HFF-Myc (cell line): ENCODE data around the gene CLEC16A.

Experiments
- DNase-seq: peaks from one replicate; pipeline ENCODE4 v3.0.0-alpha.2; 2011; ENCODE audit warnings: low read depth; ENCODE audit errors: extremely low read depth
- H3K4me3 ChIP-seq: replicated peaks from 2 replicates; pipeline ENCODE4 v1.5.1; 2011; ENCODE audit warnings: low read depth, mild to moderate bottlenecking, control low read depth, low read length
- TF ChIP-seq, protein P1 (sequence below): IDR thresholded peaks from 2 replicates; pipeline ENCODE4 v1.5.1; 2012; ENCODE audit warnings: mild to moderate bottlenecking, low read depth, low read length, control low read depth; ENCODE audit errors: missing control alignments

The CLEC16A gene

DNA sequence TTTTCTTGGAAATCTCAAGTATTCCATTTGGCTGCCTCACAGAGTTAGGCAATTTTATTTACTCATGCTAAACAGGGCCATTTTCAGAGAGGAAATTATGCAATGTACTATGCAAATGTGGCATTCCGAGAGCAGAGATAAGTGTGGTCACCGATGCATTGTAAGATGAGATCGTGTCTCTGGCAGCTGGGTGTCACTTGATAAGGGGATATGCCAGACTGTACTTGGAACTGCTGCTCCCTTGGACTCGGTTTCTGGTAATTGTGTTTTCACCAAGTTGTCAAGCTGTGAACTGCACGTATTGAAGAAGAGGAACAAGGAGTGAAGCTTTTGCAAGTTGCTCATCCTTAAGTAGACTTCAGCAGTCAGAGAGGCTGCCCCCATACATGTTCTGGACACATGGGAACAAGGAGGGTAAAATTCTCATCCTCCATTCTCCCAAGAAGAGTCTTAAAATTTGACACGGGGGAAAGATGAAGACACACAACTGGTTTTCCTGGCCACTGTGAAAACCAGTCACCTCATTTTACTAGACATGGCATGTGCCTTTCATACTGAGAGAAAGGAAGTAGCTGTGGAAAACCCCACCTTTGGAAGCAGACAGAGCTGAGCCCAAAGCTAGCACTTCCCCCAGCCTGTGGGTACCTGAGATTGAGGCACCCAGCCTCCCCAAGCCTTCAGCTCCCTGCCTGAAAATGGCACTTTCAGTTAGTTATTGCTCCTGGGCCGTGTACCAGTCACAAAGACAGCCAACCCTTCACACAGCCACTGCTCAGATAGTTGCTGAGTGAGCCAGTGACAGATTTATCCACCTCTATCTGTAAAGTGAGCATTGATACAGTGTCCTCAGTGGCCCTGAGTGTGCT lies 160.9 kb downstream of the CLEC16A start:
- no peak overlapping the region for H3K4me3 ChIP-seq
- DNase-seq: peak; percentile 73
- TF ChIP-seq, protein P1, sequence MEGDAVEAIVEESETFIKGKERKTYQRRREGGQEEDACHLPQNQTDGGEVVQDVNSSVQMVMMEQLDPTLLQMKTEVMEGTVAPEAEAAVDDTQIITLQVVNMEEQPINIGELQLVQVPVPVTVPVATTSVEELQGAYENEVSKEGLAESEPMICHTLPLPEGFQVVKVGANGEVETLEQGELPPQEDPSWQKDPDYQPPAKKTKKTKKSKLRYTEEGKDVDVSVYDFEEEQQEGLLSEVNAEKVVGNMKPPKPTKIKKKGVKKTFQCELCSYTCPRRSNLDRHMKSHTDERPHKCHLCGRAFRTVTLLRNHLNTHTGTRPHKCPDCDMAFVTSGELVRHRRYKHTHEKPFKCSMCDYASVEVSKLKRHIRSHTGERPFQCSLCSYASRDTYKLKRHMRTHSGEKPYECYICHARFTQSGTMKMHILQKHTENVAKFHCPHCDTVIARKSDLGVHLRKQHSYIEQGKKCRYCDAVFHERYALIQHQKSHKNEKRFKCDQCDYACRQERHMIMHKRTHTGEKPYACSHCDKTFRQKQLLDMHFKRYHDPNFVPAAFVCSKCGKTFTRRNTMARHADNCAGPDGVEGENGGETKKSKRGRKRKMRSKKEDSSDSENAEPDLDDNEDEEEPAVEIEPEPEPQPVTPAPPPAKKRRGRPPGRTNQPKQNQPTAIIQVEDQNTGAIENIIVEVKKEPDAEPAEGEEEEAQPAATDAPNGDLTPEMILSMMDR: no peak

DNA sequence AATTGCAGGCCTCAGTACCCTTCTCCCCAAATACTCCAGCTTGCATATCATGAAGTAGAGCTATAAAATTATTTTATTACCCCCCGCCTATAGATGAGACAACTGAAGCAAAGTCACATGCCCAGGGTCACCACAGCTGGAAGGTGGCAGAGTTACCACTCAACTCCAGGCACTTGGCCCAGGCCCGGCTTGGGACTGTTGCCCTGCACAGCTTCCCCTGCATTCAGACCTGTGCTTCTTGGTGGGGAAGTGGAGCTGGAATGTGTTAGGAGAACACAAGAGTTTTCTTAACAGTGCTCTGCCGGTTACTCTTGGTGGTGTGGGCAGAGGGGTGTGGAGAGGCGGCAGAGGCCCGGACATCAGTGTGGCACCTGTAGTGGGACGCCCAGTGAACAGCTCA lies 162.4 kb downstream of the CLEC16A start:
- TF ChIP-seq, protein P1: no peak
- no peak overlapping the region for H3K4me3 ChIP-seq
- no peak for DNase-seq

DNA sequence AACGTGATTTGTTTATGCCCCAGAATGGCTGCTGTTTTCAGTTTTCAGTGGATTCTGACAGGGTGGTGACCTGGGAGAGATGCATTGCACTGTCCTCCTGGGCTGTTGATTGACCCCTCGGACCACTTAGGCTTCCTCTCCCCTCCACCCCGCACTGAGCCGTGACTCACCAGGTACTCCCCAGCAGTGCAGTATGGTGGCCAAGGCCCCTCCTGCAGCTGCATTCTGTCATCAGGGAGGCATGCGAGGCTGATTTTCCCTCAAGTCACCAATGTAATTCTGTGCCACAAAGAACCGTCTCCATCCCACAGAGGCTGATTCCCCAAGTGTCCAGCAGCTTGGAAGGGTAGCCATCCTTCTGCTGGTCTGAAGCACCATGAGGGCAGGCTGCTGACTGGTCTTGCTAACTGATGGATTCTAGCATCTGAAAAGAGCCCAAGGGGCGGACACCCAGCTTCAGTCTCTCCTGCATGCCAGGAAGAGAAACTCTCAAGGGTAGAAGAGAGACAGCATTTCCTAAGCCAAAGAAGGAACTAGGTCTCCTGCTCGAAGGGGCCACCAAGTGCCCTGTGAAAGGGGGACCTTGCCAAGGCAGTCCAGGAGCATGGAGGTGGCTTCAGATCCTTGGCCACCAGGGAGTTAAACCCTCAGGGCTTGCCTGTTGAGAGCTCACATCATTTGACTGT lies 163.6 kb downstream of the CLEC16A start:
- H3K4me3 ChIP-seq: no peak overlapping the region
- DNase-seq: no peak
- TF ChIP-seq, protein P1: no peak

DNA sequence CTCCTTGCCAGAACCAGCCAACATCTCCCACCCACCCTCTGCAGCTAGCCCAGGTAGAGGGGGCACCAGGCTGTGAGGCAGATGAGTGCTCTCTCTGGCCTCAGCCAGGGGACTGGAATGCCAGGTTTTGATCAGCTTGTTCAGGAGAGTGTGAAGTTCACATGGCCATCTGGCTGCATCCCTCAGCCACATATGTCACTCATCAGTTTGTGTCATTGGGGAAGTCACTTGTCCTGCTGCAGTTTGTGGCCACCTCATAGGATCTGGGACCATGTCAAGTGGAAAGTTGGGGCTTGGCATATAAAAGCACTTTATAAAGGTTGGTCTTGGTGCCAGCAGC lies 164.1 kb downstream of the CLEC16A start:
- H3K4me3 ChIP-seq: no peak overlapping the region
- TF ChIP-seq, protein P1: no peak
- DNase-seq: no peak

DNA sequence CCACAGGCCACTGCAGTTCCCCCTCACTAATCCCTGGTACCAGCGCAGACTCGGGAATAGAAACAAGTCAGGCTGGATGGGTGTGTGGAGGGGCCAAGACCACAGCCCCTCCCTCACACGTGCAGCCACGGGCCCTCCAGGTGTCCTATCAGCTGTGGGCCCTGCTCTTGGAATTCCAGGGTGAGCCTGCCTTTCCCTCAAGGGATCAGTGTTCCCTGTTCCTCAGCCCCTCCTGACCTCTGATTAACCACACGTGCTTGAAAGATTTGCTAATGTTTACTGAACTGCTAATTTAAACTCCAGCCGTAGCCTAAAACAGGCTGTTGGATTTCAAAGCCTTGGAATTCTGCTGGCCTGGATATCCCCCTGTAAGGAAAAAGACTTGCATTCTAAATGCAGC lies 165.2 kb downstream of the CLEC16A start:
- TF ChIP-seq, protein P1: no peak
- no peak overlapping the region for H3K4me3 ChIP-seq
- no peak for DNase-seq

DNA sequence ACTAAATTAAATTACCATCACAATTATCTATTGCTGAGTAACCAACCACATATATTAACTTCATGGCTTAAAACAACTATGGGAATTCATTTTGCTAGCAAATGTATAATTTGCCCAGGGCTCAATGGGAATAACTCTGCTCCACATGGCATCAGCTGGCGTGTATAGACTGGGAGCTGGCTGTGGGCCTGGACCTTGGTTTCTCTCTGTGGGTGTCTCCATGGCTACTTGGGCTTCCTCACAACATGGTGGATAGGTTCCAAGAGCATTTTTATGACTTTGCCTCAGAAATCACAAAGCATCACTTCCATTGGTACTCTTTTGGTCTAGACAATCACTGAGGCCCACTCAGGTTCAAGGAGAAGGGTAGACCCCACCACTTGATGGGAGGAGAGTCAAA lies 166.8 kb downstream of the CLEC16A start:
- DNase-seq: no peak
- H3K4me3 ChIP-seq: no peak overlapping the region
- TF ChIP-seq, protein P1: no peak
